HG03103 (cell line): Measurements from ENCODE around the gene GAB3.
"Not testable (repeated sequence)": the region's sequence is repeated elsewhere in the genome, so short reads cannot be mapped to it uniquely, and the experiment has no call there.

Source experiments
- ATAC-seq: cut with Tn5 transposase; IDR thresholded peaks from one replicate; pipeline ENCODE4 v1.9.1; 2021; ENCODE audit warnings: low read depth; ENCODE audit not compliant: unreplicated experiment

Gene GAB3

DNA sequence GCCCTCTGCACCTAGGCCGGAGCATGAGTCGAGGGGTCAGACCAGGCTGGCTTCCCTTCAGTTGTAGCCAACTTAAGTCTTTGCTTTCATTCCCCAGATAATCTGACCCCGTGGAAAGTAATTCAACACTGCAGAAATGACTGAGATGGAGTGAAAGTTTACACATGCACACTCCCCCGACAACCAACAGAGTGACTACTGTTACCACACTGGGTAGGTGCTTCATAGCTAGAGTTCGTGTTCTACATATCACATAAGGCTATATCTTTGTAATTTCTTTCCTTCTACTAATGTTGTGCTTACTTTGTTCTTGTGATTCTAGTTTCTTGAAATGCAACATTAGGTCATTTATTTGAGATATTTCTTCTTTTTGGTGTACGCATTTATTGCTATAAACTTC lies 90.3 kb downstream of the GAB3 start:
- ATAC-seq, result no peak

DNA sequence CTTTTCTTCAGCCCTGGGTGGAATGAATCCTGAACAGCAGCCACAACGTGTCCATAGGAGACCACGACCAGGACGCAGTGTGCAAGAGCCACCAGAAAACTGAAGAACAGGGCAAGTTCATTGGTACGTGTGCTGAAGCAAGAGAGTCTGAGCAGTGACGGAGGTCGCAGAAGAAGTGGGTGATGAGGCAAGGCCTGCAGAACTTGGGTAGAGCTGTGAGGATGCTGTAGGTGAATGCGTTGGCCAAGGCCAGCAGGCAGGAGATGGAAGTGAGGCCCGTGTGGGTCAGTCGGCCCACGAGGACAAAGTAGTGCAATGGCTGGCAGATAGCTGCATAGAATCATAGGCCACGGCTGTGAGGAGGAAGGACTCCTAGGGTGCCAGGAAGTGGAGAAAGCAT lies 91.9 kb downstream of the GAB3 start:
- no peak for ATAC-seq

DNA sequence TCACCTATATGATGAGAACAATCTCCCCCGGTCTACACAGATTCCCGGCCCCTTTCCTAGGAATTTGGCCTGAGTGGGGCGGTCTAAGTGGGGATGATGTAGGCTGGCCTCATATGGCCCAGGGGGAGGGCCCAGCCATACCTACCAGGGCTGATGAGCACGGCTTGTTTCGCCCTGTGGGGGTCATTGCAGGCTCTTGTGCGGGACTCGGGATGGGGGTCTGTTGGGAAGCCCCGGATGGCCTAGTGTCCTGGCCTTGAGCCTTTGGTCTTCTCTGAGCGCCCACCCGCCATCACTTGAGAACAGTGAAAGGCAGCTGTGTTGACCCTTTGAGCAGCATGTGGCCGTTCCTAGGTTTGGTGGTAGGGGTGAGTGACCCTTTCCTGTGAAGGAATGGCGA lies 92.7 kb downstream of the GAB3 start:
- no peak for ATAC-seq

DNA sequence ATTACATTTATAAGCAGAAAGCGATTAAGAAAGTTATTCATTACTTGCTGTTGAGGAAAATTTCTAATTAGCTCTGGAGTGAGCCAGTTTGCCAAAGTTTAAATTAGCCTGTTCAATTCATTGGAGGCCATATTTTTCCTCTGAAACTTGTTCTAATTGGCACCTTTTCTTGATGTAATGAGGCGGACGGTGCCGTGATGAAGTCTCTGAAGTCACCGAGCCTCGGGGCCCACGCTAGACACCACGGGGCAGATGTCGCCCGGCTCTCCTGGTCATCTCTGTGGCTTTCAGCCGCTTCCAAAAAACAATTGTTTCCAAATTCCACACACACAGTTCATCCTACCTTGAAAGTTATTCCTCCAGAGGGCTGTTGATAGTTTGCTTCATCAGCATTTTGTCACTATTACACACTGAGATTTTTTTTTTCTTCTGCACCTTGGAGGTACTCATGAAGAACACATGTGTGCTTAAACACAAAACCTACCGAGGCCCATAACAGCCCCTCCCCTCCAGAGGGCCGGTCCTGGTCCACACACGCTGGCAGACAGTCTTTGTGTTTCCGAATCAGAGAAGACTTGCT lies 93.6 kb downstream of the GAB3 start:
- ATAC-seq, result no peak

DNA sequence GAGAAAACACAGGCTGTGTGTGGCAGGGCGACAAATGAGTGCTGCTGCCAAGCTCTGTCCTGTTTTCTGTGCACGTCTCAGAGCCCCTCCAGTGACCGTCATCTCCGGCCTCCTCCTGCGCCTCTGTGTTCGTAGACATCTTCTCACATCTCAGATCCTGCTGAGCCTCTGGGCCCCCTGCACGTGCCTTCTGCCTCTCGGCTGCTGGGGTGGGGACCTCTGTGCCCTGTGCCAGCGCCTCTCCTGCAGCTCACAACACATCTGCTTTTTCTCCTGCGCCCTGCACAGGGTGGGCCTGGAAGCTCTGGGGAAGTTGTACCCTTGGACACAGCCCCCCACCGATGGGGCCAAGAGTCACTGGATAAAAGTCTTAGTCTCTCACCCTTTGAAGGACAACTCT lies 95.1 kb downstream of the GAB3 start:
- no peak for ATAC-seq

DNA sequence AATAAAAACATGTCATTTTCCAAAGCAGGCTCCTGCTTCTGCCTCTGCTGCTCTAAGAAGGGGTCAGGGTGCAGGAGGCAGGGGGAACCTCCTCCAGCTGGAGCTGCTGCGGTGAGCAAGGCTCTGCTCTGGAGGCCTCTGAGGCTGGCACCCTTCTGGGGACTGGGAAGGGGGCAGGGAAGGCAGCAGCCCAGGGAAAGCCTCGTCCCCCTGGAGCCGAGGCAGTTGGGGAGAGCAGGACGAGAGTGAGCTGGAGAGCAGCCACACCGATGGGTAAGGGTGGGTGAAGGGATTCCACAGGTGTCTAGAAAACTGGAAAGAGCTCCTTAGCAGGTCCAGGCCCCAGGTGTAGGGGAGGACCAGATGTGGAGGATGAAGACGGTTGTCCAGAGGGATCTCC lies 95.5 kb downstream of the GAB3 start:
- ATAC-seq, result no peak

DNA sequence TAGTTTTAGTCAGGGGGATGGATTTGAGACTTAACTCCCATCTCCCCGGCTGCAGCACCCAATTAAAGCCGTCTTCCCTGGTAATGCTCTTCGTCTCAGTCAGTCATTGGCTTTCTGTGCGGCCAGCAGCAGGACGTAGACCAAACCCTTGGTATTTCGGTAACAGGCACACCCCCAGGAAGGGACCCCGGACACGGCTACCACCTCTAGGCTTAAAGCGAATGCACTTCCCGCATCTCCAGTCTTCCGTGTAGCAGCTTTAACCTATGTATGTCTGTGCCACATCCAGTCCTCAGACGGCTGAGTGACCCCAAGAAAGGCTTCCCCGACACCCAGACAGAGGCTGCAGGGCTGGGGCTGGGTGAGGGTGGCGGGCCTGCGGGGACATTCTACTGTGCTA lies 96.0 kb downstream of the GAB3 start:
- ATAC-seq, result no peak

DNA sequence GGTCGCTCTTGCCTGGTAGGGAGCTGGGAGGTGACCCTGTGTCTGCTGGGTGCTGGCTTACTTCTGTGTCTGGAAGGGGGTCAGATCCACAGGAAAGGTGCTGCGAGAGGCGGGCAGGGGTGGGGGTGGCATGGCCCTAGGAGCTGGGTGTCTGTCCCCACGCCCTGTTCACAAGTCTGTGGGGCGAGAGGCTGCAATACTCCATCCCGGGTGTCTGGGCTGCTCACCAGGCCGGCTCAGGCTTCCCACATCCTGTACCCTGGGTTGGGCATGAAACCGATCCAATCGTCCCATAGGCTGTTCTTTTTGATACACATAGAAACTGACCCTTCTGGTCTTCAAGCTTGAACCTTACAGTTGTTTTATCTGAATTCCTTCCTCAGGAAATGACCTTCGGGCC lies 96.5 kb downstream of the GAB3 start:
- no peak for ATAC-seq

DNA sequence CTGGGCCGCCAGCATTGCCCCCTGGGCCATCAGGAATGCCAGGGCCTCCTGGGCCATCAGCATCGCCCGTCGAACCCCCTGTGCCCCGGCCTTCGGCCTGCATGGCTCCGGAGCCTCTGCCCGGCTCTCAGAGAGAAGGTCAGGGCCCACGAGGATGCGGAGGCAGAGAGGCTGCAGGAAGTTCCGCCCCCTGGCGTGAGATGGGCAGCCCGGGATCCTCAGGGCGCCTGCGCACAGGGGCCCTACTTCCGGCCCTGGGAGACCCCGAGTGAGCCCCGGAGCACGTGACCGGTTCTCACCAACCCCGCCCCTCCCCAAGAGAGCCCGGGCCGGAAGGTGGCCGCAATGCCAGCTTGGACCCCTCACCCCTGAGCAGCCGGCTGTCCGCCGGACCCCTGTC lies 97.5 kb downstream of the GAB3 start, which contains the start of gene CTAG2:
CTAG2 (minus strand) TSS at position 167 of the 400 bp plus-strand sequence; CDS start at position 103, 64 bp downstream.
- ATAC-seq, result not testable (repeated sequence)

DNA sequence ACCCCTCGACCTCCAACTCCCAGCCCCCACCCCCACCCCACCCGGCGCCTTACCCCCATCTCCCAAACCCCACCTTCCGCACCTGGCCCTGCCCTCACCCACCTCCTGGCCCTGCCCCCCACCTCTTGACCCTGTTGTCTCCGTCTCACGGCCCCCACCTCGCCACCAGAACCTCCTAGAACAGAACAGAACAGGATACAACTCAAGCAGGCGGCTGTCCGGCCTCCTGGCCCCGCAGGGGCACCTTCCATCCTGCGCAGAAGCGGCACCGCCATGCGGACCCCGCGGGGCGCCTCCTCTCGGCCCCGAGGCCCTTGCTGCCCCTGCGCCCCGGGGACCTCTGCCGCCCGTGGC lies 97.9 kb downstream of the GAB3 start:
- no peak for ATAC-seq

DNA sequence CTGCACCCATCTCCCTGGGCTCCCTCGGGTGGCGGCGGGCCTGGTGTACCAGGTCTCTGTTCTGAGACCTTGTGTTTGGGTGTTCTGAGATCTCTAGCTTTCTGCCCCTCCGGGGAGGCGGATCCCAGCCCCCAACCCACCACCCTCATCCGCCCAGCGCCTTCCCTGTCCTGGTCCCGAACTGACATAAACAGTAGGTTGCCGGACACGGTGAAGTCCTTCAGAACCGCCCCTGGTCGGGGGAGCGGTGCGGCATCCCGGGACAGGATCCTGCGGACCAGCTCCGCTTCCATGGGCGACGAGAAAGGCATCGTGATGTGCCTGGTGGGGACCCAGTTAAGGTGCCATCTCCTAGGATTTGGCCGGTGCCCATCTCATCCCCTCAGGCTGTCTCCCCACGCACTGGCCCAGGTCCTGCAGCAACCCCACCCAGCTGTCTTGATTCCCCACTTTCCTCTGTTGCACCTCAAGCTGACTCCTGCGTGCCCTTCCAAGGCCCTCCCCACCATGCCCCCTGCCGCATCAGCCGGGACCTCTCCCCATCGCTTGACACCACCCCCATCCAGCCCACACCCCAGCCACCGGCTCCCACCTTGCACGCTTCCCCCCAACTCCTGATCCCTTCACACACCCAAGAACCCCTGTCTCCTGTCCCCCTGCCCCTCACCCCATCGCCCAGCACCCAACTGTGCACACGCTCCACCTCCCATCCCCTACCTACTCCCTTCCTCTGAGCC lies 98.4 kb downstream of the GAB3 start:
- ATAC-seq, result no peak

DNA sequence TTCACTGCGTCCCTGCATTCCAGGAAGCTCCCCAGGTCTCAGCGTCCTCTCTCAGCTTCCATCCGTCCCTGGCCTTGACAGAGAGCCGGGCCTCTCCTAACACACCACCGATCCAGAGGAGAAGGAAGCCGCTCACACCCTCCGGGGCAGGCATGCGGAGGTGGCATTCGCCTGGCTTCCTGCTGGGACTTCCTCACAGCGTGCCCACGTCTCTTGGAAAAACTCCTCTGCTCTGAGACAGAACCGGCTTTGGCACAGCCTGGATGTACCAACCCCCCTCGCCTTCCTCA lies 100.7 kb downstream of the GAB3 start:
- ATAC-seq, result no peak

DNA sequence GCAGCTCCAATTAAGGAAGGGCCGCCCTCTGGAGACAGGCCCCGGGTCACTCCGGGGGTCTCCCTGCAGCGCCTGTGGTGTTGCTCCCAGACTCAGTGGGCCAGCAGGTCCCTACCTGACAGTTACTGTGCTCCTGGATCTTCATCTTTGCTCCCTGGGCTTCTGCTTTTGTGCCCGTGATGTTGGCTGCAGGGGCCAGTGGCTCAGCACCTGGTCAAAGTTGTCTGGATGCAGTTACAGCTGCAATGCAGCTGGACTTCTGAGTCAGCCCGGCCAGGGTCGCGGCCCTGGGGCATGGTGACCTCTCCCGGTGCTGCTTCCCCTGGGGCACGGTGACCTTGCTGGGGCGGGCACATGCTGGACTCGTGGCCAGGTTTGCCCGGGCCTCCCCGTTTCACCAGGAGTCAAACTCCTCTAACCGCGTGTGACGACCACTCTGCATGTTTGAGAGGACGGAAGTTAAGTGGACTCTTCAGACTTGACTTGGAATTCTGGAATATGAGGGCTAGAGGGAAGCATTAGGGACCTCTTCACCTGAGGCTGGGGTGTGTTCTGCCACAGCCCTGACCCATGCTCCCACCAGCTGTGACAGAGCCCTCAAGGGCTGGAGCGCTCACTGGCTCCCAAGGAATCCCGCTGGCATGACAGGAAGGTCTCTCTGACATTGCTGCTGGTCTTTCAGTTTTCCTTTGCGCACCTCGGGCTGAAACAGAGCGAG lies 101.2 kb downstream of the GAB3 start:
- ATAC-seq, result no peak

DNA sequence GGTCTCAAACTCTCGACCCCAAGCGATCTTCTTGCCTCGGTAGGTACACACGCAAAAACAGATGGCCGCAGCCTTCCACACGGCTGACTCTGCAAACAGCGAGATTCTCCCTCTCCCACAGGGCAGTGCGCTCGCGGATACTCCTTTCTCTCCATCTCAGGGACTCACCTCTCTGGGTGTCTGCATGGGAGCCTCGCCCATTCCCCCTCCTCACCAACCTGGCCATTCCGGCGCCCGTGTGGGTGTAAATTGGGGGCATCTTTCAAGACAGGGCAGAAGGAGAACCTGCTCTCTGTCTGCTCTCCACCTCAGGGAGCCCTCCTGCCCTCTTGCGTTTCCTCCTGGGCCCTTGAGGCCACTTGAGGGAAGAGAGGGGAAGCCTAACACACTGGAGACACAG lies 101.9 kb downstream of the GAB3 start:
- ATAC-seq, result no peak

DNA sequence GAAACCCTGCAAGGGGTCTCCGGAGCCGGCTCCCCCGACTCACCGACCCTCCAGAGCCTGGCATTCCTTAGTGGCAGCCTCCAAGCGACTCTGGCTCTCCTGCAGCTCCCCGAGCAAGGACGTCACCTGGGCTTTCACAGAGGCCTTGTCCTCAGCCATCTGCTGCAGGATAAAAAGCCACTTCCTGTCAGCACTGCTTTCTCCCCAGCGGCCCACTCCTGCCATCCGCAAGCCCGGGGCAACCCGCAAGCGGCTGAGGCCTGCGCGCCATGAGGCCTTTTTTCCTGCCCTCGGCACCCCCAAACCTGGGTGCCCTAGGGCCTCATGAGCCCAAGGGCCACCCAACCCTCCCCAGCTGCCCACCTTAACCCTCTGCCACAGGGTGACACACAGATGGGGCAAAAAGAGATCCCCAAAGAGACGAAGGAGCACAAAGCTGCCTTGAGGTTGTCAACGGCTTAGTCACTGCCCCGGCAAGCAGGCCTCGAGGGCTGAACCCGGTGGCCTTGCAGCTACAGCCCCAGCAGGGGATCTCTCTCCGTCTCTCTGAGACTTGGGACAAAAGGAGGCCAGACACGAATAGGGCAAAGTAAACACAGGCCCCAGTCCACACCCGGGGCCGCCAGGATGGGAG lies 105.0 kb downstream of the GAB3 start:
- ATAC-seq, result not testable (repeated sequence)

DNA sequence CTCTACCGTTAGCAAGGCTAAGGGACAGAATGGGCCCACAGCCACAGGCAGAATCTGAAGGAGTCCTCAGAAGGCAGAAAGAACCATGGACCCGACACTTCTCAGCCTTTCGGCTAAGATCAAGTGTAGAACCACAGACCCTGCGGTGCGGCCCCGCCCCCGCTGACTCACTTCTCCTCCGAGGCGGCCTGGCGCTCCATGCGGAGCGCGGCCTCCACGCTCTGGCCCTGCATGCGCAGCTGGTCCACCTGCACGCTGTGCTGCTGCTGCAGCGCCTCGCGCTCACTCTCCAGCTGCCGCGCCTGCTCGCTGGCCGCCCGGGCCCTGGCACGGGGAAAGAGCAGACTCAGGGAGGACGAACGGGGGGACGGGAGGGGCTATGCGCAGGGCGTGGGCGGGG lies 107.2 kb downstream of the GAB3 start:
- ATAC-seq, result not testable (repeated sequence)

DNA sequence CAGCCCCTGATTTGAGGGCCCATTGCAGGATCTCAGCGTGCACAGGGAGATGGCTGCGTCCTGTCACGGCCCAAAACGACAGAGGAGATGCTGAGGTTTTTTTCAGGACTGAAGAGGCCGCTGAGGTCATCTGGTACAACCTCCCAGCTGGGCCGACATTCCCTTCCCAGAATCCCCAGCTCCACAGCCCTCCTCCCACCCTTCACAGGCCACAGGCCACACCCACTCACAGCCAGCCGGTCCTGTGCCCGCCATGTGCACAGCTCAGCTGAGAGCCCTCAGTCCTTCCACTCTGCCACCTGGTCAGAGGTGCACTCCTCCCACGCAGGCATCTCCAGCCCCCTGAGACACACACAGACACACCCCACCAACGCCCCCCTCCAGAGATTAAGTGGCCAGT lies 109.1 kb downstream of the GAB3 start:
- ATAC-seq, result not testable (repeated sequence)

DNA sequence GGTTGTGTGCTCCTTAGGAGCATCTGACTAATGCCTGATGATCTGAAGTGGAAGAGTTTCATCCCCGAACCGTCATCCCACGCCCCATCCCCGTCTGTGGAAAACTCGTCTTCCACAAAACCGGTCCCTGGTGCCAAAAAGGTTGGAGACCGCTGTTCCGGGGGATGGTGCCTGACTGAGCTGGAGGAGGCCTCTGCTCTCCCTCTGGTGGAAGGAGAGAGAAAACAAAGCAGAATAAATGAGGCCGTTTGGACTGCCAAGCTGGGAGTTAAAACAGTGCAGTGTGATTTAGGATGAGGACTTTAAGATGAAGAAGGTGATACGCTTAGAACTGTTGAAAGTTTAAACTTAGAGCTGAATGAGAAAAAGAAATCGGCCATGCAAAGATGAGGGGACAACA lies 117.2 kb downstream of the GAB3 start:
- ATAC-seq, result not testable (repeated sequence)

DNA sequence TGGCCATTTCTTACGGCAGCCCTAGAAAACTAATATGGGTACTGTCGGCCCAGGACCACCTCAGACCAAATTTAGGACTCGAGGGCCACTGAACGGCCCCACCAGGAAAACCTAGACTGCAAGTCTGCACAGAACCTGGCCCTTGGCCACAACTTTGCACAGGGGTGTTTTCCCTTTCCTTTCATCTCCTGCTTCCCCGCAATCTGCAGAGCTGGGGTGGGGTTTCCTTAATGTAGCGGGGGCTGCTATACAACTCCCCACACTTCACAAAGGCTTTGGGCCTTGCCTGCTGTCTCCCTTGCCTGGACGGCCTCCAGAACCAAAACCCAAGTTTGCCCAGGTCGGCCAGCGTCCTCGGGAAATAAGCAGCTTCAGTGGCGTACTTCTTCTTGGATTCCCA lies 119.9 kb downstream of the GAB3 start:
- ATAC-seq, result not testable (repeated sequence)

DNA sequence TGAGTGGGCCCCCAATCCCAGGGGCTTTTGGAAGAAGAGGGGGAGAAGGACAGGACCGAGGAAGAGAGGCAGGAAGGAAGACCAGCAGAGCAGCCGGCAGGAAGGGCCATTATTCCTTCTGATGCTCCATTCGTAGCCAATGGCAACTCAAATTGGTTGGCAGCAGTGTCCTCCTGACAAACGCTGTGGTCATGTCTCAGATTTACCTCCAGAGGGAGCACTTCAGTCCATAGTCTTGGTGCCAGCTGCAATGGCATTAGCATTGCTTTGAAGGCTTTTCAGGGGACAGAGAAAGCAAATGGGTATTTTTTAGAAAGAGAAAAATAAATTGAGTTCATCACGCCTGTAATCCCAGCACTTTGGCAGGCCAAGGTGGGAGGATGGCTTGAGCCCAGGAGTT lies 121.9 kb downstream of the GAB3 start:
- ATAC-seq, result not testable (repeated sequence)
